ENCODE results near the gene ATXN10. TPM values are rescaled to one million over a fixed set of nuclear protein-coding genes. Genes with fewer than 3 reads are reported as not detected.

ATXN10 gene
- total and polyA plus RNA-seq, 12 donors: 11.8 to 169 (median 142) TPM

DNA sequence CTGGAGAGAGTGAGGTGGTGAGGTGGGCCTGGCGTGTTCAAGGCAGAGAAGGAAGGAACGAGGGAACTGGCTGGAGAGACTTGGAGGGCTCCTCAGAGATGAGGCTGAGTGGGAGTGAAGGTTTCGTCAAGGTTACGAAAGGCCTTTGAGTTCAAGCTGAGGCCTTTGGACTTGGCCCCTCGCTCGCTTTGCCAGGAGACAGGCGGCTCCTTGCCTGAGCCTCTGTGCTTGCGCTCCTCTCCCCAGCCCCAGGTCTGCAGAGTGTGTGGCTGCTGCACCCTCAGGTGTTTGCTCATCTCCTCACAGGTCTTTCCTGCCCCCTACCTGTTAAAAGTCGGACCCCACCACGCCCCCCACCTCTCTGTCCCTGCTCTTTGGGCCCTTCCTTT is 91.6 kb downstream of the ATXN10 start:
- H3K36me3 ChIP-seq: peaks cover 0 to 20% (median 0%) of the 10 kb centered on the region in 9 donors
- 91 to 94% methylated on average over 10 of the region's 10 CpGs for WGBS, 2 donors
- no peaks in the 10 kb centered on the region for H3K9me3 ChIP-seq
- ATAC-seq (peak in 2 of 8 donors; percentile 47 to 57), DNase-seq (no peak)
- no peaks in the 10 kb centered on the region for H3K27me3 ChIP-seq
- TF ChIP-seq, protein P1, sequence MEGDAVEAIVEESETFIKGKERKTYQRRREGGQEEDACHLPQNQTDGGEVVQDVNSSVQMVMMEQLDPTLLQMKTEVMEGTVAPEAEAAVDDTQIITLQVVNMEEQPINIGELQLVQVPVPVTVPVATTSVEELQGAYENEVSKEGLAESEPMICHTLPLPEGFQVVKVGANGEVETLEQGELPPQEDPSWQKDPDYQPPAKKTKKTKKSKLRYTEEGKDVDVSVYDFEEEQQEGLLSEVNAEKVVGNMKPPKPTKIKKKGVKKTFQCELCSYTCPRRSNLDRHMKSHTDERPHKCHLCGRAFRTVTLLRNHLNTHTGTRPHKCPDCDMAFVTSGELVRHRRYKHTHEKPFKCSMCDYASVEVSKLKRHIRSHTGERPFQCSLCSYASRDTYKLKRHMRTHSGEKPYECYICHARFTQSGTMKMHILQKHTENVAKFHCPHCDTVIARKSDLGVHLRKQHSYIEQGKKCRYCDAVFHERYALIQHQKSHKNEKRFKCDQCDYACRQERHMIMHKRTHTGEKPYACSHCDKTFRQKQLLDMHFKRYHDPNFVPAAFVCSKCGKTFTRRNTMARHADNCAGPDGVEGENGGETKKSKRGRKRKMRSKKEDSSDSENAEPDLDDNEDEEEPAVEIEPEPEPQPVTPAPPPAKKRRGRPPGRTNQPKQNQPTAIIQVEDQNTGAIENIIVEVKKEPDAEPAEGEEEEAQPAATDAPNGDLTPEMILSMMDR (IDR thresholded peaks at IDR 0.05): no peak
- no peak overlapping the region for H3K4me3 ChIP-seq
- H3K4me1 ChIP-seq: peaks cover 0 to 6% (median 0%) of the 10 kb centered on the region in 9 donors
- intact Hi-C loops (cut with DNase I): no loop called here
- no peak overlapping the region for H3K27ac ChIP-seq

DNA sequence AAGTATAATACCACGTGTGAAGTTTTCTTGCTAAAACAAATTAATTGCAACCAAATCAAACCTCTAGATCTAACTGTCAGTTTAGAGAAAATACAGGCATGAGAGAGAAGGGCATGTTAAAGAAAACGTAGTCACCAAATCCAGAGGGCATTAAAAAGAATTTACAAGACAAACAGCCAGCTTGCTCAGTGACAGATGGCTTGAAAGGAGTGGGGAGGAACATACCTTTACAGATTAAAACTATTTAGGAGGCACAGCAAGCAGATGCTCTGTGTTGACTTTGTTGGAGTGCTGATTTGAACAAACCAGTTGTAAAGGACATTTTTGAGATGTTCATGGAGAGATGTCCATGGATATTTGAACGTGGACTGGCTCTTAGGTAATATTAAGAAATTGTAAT is 96.9 kb downstream of the ATXN10 start:
- Histone ChIP-seq H3K27ac (no peak overlapping the region), H3K36me3 (peaks cover 0 to 18% (median 0%) of the 10 kb centered on the region in 9 donors), H3K4me1 (peaks cover 0 to 8% (median 0%) of the 10 kb centered on the region in 9 donors), H3K9me3 (peaks cover 0 to 7% (median 0%) of the 10 kb centered on the region in 11 donors), H3K4me3 (no peak overlapping the region), H3K27me3 (no peaks in the 10 kb centered on the region)
- 88 to 91% methylated on average over 3 of the region's 3 CpGs for WGBS, 2 donors
- DNase-seq (no peak), ATAC-seq (no peak)
- intact Hi-C loops (cut with DNase I): no loop called here
- TF ChIP-seq, protein P1 (IDR thresholded peaks at IDR 0.05): no peak

DNA sequence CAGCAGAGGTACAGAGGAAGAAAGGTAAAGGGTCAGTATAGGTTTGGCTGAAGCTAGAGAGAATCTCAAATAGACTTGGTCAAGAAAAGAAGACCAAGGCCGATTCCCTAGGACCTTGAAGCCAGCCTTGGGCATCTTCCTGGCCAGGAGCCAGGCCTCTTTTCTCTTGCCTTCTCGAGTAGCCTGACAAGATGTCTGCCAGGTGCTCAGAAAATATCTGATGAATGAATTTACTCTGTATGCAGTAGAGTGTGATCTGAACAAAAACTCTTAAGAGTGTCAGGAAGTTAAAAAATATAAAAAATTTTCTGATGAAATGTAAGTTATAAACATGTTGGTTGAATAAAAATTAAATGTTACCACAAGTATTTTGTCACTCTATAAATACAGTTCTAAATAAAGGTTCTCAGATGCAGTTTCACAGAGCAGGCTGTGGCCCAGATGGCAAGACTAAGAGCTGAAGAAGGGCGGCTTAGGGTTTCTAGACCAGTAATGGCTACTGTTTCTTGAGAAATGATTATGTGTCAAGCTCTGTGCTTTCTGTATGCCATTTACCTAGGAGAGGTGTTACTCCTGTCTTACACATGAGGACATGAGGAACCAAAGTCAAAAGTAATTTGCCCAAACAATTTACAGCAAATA is 98.1 kb downstream of the ATXN10 start:
- Histone ChIP-seq H3K4me3 (no peak overlapping the region), H3K27ac (no peak overlapping the region), H3K36me3 (peaks cover 0 to 15% (median 0%) of the 10 kb centered on the region in 9 donors), H3K4me1 (peaks cover 0 to 8% (median 0%) of the 10 kb centered on the region in 9 donors), H3K27me3 (no peaks in the 10 kb centered on the region), H3K9me3 (peaks cover 0 to 7% (median 0%) of the 10 kb centered on the region in 11 donors)
- DNase-seq (no peak), ATAC-seq (no peak)
- TF ChIP-seq, protein P1 (IDR thresholded peaks at IDR 0.05): no peak
- intact Hi-C loops (cut with DNase I): no loop called here
- WGBS, 2 donors: 72 to 82% methylated on average over 3 of the region's 3 CpGs

DNA sequence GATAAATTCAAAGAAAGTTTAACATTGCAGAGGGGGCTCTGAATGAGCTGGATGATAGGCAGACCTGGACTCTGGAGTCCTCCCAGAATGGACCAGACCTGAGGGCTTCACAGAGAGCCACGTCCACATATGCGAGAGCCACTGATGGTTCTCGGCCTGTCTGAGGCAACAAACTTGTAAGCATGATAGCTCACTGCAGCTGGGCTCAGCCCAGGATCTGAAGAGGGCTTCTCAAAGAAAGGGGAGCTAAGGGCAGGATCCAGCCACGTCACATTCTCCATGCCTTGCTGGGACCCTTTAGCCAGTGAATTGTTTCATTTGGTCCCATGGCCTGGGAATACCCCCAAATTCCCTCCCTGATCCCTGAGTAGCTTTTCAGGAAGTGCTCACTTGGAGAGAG is 98.9 kb downstream of the ATXN10 start:
- no peak overlapping the region for H3K4me3 ChIP-seq
- no peak overlapping the region for H3K27ac ChIP-seq
- H3K36me3 ChIP-seq: peaks cover 0 to 15% (median 0%) of the 10 kb centered on the region in 9 donors
- intact Hi-C loops (cut with DNase I): no loop called here
- WGBS, 2 donors: 73 to 87% methylated on average over 4 of the region's 4 CpGs
- H3K9me3 ChIP-seq: peaks cover 0 to 7% (median 0%) of the 10 kb centered on the region in 11 donors
- TF ChIP-seq, protein P1 (IDR thresholded peaks at IDR 0.05): no peak
- peaks cover 0 to 8% (median 0%) of the 10 kb centered on the region in 9 donors for H3K4me1 ChIP-seq
- DNase-seq: no peak
- no peak for ATAC-seq
- H3K27me3 ChIP-seq: no peaks in the 10 kb centered on the region
